HepG2 (cell line): ENCODE measurements around the gene PANX1. TPM values are rescaled to one million over a fixed set of nuclear protein-coding genes. Genes with fewer than 3 reads are reported as not detected.
A peak's percentile ranks its signal among the peaks of the same experiment; 100 is the strongest.

Experiments used
- ATAC-seq: fragments of 200-7000 bp; cut with Tn5 transposase; 3 replicates; pipeline ENCODE4 v1.9.1; 2020; ENCODE audit warnings: mild to moderate bottlenecking, moderate library complexity
- BruUV-seq: library from RNA; stranded (reverse); fragments of 400-500 nt; replicated peaks from 2 replicates; lab custom pipeline; 2021; lab: Mats Ljungman, UMichigan
- CTCF ChIA-PET: fragments of 300-600 bp; formaldehyde crosslinking; extraction: SDS; loops from one replicate; lab custom pipeline; 2021; ENCODE audit warnings: low total read pairs, inconsistent platforms, low intra/inter-chr PET ratio; lab: Yijun Ruan, JAX
- POLR2A ChIA-PET: fragments of 350-600 bp; sonication (Branson Sonifier 250); formaldehyde crosslinking; loops from one replicate; lab custom pipeline; 2020; ENCODE audit warnings: antibody characterized with exemption, inconsistent platforms; lab: Yijun Ruan, JAX
- DNase-seq: peaks from one replicate; pipeline ENCODE4 v3.0.0-alpha.2; 2015; ENCODE audit warnings: low spot score
- FAIRE-seq: peaks from 3 replicates; lab custom pipeline; 2011; peaks lifted over from hg19 to GRCh38; lab: Jason Lieb, UNC
- H2AFZ ChIP-seq: one replicate; pipeline ENCODE4 v1.6.1; 2011; ENCODE audit warnings: low read length, inconsistent platforms
- H3K27ac ChIP-seq: fragments of 300-600 bp; 3 replicates; pipeline ENCODE4 v1.8.0; 2011; ENCODE audit warnings: mixed run types, mild to moderate bottlenecking, mixed read lengths, low read length, inconsistent platforms; ENCODE audit not compliant: insufficient read depth; ENCODE audit errors: extremely low read length
- H3K27me3 ChIP-seq, 2 experiments: fragments of 200-600 bp in 1 of 2; 2 replicates in 1 of 2; 3 replicates in 1 of 2; pipeline versions ENCODE4 v1.6.0 to v1.8.0; 2011; ENCODE audit warnings: low read length in 2 of 2, mild to moderate bottlenecking in 2 of 2, moderate library complexity in 2 of 2, inconsistent platforms in 1 of 2; ENCODE audit not compliant: insufficient read depth in 2 of 2, control insufficient read depth in 1 of 2
- H3K36me3 ChIP-seq, 2 experiments: fragments of 200-600 bp in 1 of 2; replicated peaks in 1 of 2; 2 replicates in 1 of 2; 3 replicates in 1 of 2; pipeline versions ENCODE4 v1.5.1 to v1.8.0; 2011; ENCODE audit warnings: low read length in 2 of 2, inconsistent platforms in 1 of 2; ENCODE audit not compliant: insufficient read depth in 2 of 2, control insufficient read depth in 1 of 2
- H3K4me1 ChIP-seq: 2 replicates; pipeline ENCODE4 v1.5.1; 2012; ENCODE audit warnings: low read length, inconsistent platforms; ENCODE audit not compliant: insufficient read depth
- H3K4me2 ChIP-seq: 2 replicates; pipeline ENCODE4 v1.6.0; 2011; ENCODE audit warnings: low read depth, low read length, inconsistent platforms
- H3K4me3 ChIP-seq, 3 experiments: fragments of 200-600 bp in 1 of 3; sonication (generic), shearing (Covaris generic) in 1 of 3; replicated peaks in 1 of 3; 2 replicates each; pipeline ENCODE4 v1.5.1; 2011 to 2016; ENCODE audit warnings: low read length in 3 of 3, inconsistent platforms in 2 of 3, low read depth in 2 of 3, mild to moderate bottlenecking in 2 of 3, control low read depth in 1 of 3, mixed read lengths in 1 of 3; ENCODE audit not compliant: insufficient read depth in 1 of 3
- H3K79me2 ChIP-seq: one replicate; pipeline ENCODE4 v1.6.1; 2011; ENCODE audit warnings: low read length, inconsistent platforms; ENCODE audit not compliant: insufficient read depth
- H3K9ac ChIP-seq: 2 replicates; pipeline ENCODE4 v1.6.0; 2011; ENCODE audit warnings: mild to moderate bottlenecking, low read depth, low read length, inconsistent platforms; ENCODE audit not compliant: insufficient read depth
- H3K9me3 ChIP-seq: 2 replicates; pipeline ENCODE4 v1.5.1; 2012; ENCODE audit warnings: mild to moderate bottlenecking, low read length
- H4K20me1 ChIP-seq: 2 replicates; pipeline ENCODE4 v1.6.0; 2011; ENCODE audit warnings: inconsistent platforms, mild to moderate bottlenecking, low read length, moderate library complexity; ENCODE audit not compliant: insufficient read depth
- ARID3A ChIP-seq: IDR thresholded peaks from 2 replicates; pipeline ENCODE4 v1.6.1; 2012; ENCODE audit warnings: low read depth, low read length, improper control_type of control experiment
- ATF3 ChIP-seq: sonication (generic); formaldehyde crosslinking; IDR thresholded peaks from 2 replicates; pipeline ENCODE4 v1.4.0; 2020; ENCODE audit warnings: missing genetic modification reagents
- MAFG ChIP-seq: sonication (generic); formaldehyde crosslinking; IDR thresholded peaks from 2 replicates; pipeline ENCODE4 v1.5.1; 2020; ENCODE audit warnings: mild to moderate bottlenecking, missing genetic modification reagents
- NR2F1 ChIP-seq, 2 experiments: fragments of 450-650 bp in 1 of 2; formaldehyde crosslinking in 1 of 2; IDR thresholded peaks; 2 replicates each; pipeline versions ENCODE4 v1.5.0 to v1.6.1; 2016 to 2020; ENCODE audit warnings: mild to moderate bottlenecking in 1 of 2, missing compliant biosample characterization in 1 of 2, missing genetic modification reagents in 1 of 2, moderate library complexity in 1 of 2
- PCBP2 ChIP-seq: fragments of 200-400 bp; formaldehyde crosslinking; optimal IDR thresholded peaks from 2 replicates; pipeline ENCODE3; 2018; ENCODE audit warnings: low read length, low read depth; ENCODE audit not compliant: poor library complexity, severe bottlenecking
- SATB2 ChIP-seq: sonication (generic); formaldehyde crosslinking; IDR thresholded peaks from 2 replicates; pipeline ENCODE4 v1.5.0; 2020; ENCODE audit warnings: missing genetic modification reagents
- ZC3H13 ChIP-seq: sonication (generic); formaldehyde crosslinking; IDR thresholded peaks from 2 replicates; pipeline ENCODE4 v1.8.1; 2023; ENCODE audit warnings: mild to moderate bottlenecking, missing genetic modification reagents, moderate library complexity
- ZNF251 ChIP-seq: sonication (generic); formaldehyde crosslinking; IDR thresholded peaks from 2 replicates; pipeline ENCODE4 v1.9.0; 2021; ENCODE audit warnings: mild to moderate bottlenecking, missing genetic modification reagents
- WGBS: methylation state at CpG from one replicate; pipeline ENCODE4 v1.1.6; 2017; ENCODE audit warnings: low lambda C conversion rate; 5-methylcytosine and 5-hydroxymethylcytosine counted together
- in situ Hi-C: cut with HindIII; loops from 2 replicates; pipeline ENCODE4 v1.10.0; 2017; ENCODE audit warnings: low pct_unique_long_range_greater_than_20kb; ENCODE audit not compliant: extremely low pct_ligation_motif_present
- intact Hi-C: fragments of 100-400 bp; cut with micrococcal nuclease; formaldehyde crosslinking; loops from one replicate; pipeline ENCODE4 v1.10.0; 2022; ENCODE audit not compliant: unreplicated experiment
- polyA plus RNA-seq, 8 experiments: library from polyadenylated mRNA; depleted of rRNA in 3 of 8; stranded (reverse) in 7 of 8; unstranded in 1 of 8; fragments of >200 nt; fragmentation: Illumina TruSeq in 4 of 8; extraction: Trizol in 4 of 8; gene quantifications; 2 replicates each; pipeline versions ENCODE4 v1.2.1 to v1.2.3, GENCODE V29; 2011 to 2016; ENCODE audit warnings: low read depth in 4 of 8, missing spikeins in 1 of 8, mixed read lengths in 1 of 8; ENCODE audit not compliant: insufficient read depth in 1 of 8
- total RNA-seq, 5 experiments: library from RNA; depleted of rRNA; stranded (reverse); fragments of >200 nt; fragmentation: Illumina TruSeq; extraction: Trizol; gene quantifications; 2 replicates each; pipeline ENCODE4 v1.2.3, GENCODE V29; 2016; ENCODE audit warnings: low read depth in 1 of 5
- TF ChIP-seq, protein P1 (sequence below): sonication (generic); formaldehyde crosslinking; IDR thresholded peaks from 2 replicates; pipeline ENCODE4 v1.5.1; 2020; ENCODE audit warnings: missing genetic modification reagents, mild to moderate bottlenecking, borderline replicate concordance

The PANX1 gene
- total and polyA plus RNA-seq, 2 of the 13 experiments (the other 11 are each of a cell fraction or from before 2014, with no cell fraction given), result 8.3 to 24.8 TPM

DNA sequence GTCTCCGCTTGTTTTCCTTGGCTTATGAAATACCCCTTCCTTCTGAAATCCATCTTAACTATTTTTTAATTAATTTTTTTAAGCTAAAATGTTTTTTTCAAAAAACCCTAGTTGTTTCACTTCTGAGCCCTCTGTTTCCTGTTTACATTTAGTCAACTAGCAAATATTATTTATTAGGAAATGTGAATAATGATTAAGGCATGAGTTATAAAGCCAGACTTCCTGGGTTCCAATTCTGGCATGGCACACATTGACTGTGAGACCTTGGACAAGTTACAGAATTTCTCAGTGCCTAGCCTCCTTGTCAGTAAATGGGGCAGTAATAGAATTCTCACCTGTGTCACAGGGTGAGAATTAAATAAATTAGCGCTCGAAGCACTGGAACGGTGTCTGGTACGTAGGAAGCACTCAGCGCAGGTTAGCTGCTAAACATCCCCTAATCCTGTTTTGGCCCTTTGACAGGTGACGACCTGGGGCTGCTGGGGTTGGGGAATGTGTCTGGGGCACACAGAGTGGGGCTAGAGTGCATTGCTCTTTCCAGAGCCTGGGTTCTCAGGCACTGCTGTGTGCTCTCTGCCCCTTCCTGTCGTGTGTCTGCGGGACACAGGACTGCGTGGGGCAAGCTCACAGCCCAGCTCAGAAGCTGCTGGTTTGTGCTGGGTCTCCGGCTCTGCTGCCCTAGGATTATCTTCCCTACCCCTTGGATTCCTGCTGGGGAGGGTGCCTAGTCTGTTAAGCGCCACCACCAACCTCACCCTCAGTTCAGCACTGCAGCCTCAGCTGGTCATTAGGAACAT is 13.1 kb downstream of the PANX1 start:
- FAIRE-seq, result no peak
- POLR2A ChIA-PET, result interaction anchor here (3.1 kb wide), 1 partner anchor 13 kb away, joined by 10 read pairs; the partner anchor contains the start of gene PANX1
- H3K4me1 ChIP-seq, result peaks cover 58% of the 10 kb centered on the region

More for the DNA sequence above, 13.1 kb downstream of the PANX1 start:
- Histone ChIP-seq H2AFZ (no peak overlapping the region), H3K27ac (no peak overlapping the region), H3K36me3 (no peaks in the 10 kb centered on the region; a peak in 1 of 5 replicates), H3K27me3 (no peaks in the 10 kb centered on the region), H3K9me3 (no peaks in the 10 kb centered on the region), H3K9ac (no peak overlapping the region), H3K79me2 (peaks cover 57% of the 10 kb centered on the region), H3K4me3 (no peak overlapping the region), H3K4me2 (no peak overlapping the region), H4K20me1 (peaks cover 16% of the 10 kb centered on the region)
- intact Hi-C loops (no loop called here), in situ Hi-C loops (no loop called here)
- CTCF ChIA-PET, result no interaction called here
- BruUV-seq, result no TSS peak
- ATAC-seq (peak; percentile 57; the same call in 2 of the 3 replicates), DNase-seq (no peak)
- TF ChIP-seq SATB2 (CRISPR knock-in tag) (no peak), ZNF251 (no peak), PCBP2 (no peak), NR2F1 (CRISPR knock-in tag; IDR thresholded peaks at IDR 0.05) (no peak), ARID3A (no peak), MAFG (CRISPR knock-in tag) (no peak), ZC3H13 (CRISPR knock-in tag) (no peak), ATF3 (CRISPR knock-in tag) (no peak)
- TF ChIP-seq, protein P1, sequence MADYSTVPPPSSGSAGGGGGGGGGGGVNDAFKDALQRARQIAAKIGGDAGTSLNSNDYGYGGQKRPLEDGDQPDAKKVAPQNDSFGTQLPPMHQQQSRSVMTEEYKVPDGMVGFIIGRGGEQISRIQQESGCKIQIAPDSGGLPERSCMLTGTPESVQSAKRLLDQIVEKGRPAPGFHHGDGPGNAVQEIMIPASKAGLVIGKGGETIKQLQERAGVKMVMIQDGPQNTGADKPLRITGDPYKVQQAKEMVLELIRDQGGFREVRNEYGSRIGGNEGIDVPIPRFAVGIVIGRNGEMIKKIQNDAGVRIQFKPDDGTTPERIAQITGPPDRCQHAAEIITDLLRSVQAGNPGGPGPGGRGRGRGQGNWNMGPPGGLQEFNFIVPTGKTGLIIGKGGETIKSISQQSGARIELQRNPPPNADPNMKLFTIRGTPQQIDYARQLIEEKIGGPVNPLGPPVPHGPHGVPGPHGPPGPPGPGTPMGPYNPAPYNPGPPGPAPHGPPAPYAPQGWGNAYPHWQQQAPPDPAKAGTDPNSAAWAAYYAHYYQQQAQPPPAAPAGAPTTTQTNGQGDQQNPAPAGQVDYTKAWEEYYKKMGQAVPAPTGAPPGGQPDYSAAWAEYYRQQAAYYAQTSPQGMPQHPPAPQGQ (CRISPR knock-in tag), result no peak
- WGBS, result 100% methylated on average over 7 of the region's 12 CpGs
